Ovary (tissue), 3 donors: ENCODE results near the gene CYP4A22.

Experiments
- CTCF ChIP-seq, 3 donors: fragments of 450-650 bp in 2 of 3; fragments of 200-600 bp in 1 of 3; IDR thresholded peaks; one replicate each; pipeline versions ENCODE4 v1.5.1 to v1.8.0; 2016 to 2022; ENCODE audit warnings: antibody characterized with exemption in 3 of 3, mild to moderate bottlenecking in 1 of 3
- POLR2A ChIP-seq: fragments of 450-650 bp; IDR thresholded peaks from one replicate; pipeline ENCODE4 v1.6.1; 2017; ENCODE audit warnings: antibody characterized with exemption, mild to moderate bottlenecking, moderate library complexity
- donor health status: DM: no; HTN: no; CAD: no.

- no peak for TF ChIP-seq CTCF (IDR thresholded peaks at IDR 0.05)
- no peak for TF ChIP-seq POLR2A
Observed at GRCh38 chr1:47178654-47179016, 41.4 kb downstream of the CYP4A22 start.
